Omental fat pad (tissue), 4 donors: ENCODE measurements around the gene SPIN2B. TPM values are rescaled to one million over a fixed set of nuclear protein-coding genes. Genes with fewer than 3 reads are reported as not detected.
"Not testable (repeated sequence)": the region's sequence is repeated elsewhere in the genome, so short reads cannot be mapped to it uniquely, and the experiment has no call there.

ENCODE experiments used
- ATAC-seq: fragments of 150-250 bp; one replicate; pipeline ENCODE4 v1.9.1; 2016; ENCODE audit warnings: mild to moderate bottlenecking, moderate library complexity; ENCODE audit not compliant: low FRiP score
- DNase-seq: peaks from one replicate; pipeline ENCODE4 v3.0.0-alpha.2; 2019; ENCODE audit warnings: low spot score
- CTCF ChIP-seq, 3 donors: fragments of 450-650 bp; IDR thresholded peaks; one replicate each; pipeline ENCODE4 v1.5.1; 2016 to 2017; ENCODE audit warnings: antibody characterized with exemption in 3 of 3, mild to moderate bottlenecking in 3 of 3, moderate library complexity in 2 of 3
- total RNA-seq, 4 donors: library from RNA; depleted of rRNA; stranded (reverse); fragments of >200 nt; gene quantifications; one replicate each; pipeline ENCODE4 v1.1.0, GENCODE V29; 2016

SPIN2B gene
- total RNA-seq, 4 donors from 2014 or later, result 4.6 to 11.4 (median 9.5) TPM

- no peak for ATAC-seq
These were observed 13.9 kb upstream of the SPIN2B start for GRCh38 chrX:57135287-57135686.

GRCh38 chrX:57134702-57135101, 13.4 kb upstream of the SPIN2B start:
- DNase-seq, result no peak
- no peak for TF ChIP-seq CTCF (IDR thresholded peaks at IDR 0.05)
- ATAC-seq, result no peak

More at GRCh38 chrX:57135287-57135686, 13.9 kb upstream of the SPIN2B start:
- no peak for DNase-seq
- TF ChIP-seq CTCF (IDR thresholded peaks at IDR 0.05), result no peak

GRCh38 chrX:57133706-57134105, 12.4 kb upstream of the SPIN2B start:
- TF ChIP-seq CTCF (IDR thresholded peaks at IDR 0.05), result no peak
- DNase-seq, result no peak
- ATAC-seq, result no peak

- ATAC-seq, DNase-seq: not testable (repeated sequence)
These were observed 11.9 kb upstream of the SPIN2B start for GRCh38 chrX:57133284-57133683.

- DNase-seq (no peak), ATAC-seq (no peak)
- no peak for TF ChIP-seq CTCF (IDR thresholded peaks at IDR 0.05)
These were observed 10.7 kb upstream of the SPIN2B start for GRCh38 chrX:57132046-57132445.

GRCh38 chrX:57121816-57122215, 468 bp upstream of the SPIN2B start:
- no peak for ATAC-seq

GRCh38 chrX:57120619-57121161, 658 bp downstream of the SPIN2B start:
- not testable (repeated sequence) for DNase-seq, ATAC-seq

More at GRCh38 chrX:57121816-57122215, 468 bp upstream of the SPIN2B start:
- TF ChIP-seq CTCF (IDR thresholded peaks at IDR 0.05), result no peak
- no peak for DNase-seq

- ATAC-seq, result no peak
- no peak for DNase-seq
- no peak for TF ChIP-seq CTCF (IDR thresholded peaks at IDR 0.05)
These were observed 1.9 kb downstream of the SPIN2B start for GRCh38 chrX:57119416-57119815.

GRCh38 chrX:57117566-57117965, 3.8 kb downstream of the SPIN2B start:
- not testable (repeated sequence) for DNase-seq, ATAC-seq
